Adrenal gland (tissue), 12 donors: ENCODE measurements around the gene ARFGAP3. TPM values are rescaled to one million over a fixed set of nuclear protein-coding genes. Genes with fewer than 3 reads are reported as not detected.
A peak's percentile ranks its signal among the peaks of the same experiment; 100 is the strongest.

Source experiments
- DNase-seq, 7 donors: peaks; one replicate each; pipeline ENCODE4 v3.0.0-alpha.2; 2019 to 2020
- H3K27ac ChIP-seq, 5 donors: fragments of 200-600 bp; sonication (generic) in 4 of 5; 1 replicate in 3 of 5; 2 replicates in 2 of 5; pipeline versions ENCODE4 v1.5.1 to v1.8.0; 2016 to 2020; ENCODE audit warnings: mild to moderate bottlenecking in 1 of 5
- H3K27me3 ChIP-seq: fragments of 200-600 bp; 2 replicates; pipeline ENCODE4 v1.8.0; 2021
- H3K36me3 ChIP-seq, 2 donors: fragments of 200-600 bp; replicated peaks in 1 of 2; 1 replicate in 1 of 2; 2 replicates in 1 of 2; pipeline versions ENCODE4 v1.5.1 to v1.8.0; 2018 to 2022
- H3K4me1 ChIP-seq, 2 donors: fragments of 200-600 bp; replicated peaks in 1 of 2; 1 replicate in 1 of 2; 2 replicates in 1 of 2; pipeline versions ENCODE4 v1.5.1 to v1.8.0; 2018 to 2021
- H3K4me3 ChIP-seq, 4 donors: fragments of 200-600 bp; sonication (generic) in 3 of 4; one replicate each; pipeline ENCODE4 v1.5.1; 2016 to 2018
- H3K9me3 ChIP-seq, 3 donors: fragments of 200-600 bp; sonication (generic) in 1 of 3; replicated peaks in 1 of 3; 1 replicate in 2 of 3; 2 replicates in 1 of 3; pipeline versions ENCODE4 v1.5.1 to v1.8.0; 2016 to 2021
- POLR2A ChIP-seq, 2 donors: fragments of 450-650 bp; IDR thresholded peaks; one replicate each; pipeline ENCODE4 v1.6.1; 2017; ENCODE audit warnings: antibody characterized with exemption in 2 of 2, mild to moderate bottlenecking in 2 of 2, moderate library complexity in 1 of 2
- WGBS, 4 donors: extraction: QIAGEN DNeasy Blood & Tissue Kit in 2 of 4; methylation state at CpG; one replicate each; pipeline versions ENCODE4 v1.1.5 to v1.1.7; 2013 to 2017; 5-methylcytosine and 5-hydroxymethylcytosine counted together
- intact Hi-C, 2 donors: fragments of 100-400 bp; cut with DNase I; formaldehyde crosslinking; loops; one replicate each; pipeline versions ENCODE4 v1.14.1 to v1.15.0; 2022 to 2023
- polyA plus RNA-seq, 3 donors: library from polyadenylated mRNA; stranded (reverse); fragments of 200-250 nt in 2 of 3; fragments of 350-450 nt in 1 of 3; fragmentation: Illumina TruSeq in 1 of 3; extraction: RNeasy Lipid Tissue Mini Kit (QIAGEN cat#74804) in 1 of 3; gene quantifications; one replicate each; pipeline ENCODE4 v1.2.3, GENCODE V29; 2013 to 2014
- total RNA-seq, 9 donors: library from RNA; depleted of rRNA in 4 of 9; stranded (reverse); fragments of >200 nt in 4 of 9; fragments of 120-200 nt in 1 of 9; fragmentation: NEBNext Ultra II Directional in 1 of 9; extraction: Animal tissue kit (Norgen Biotek cat#: 25700) in 1 of 9; gene quantifications; one replicate each; pipeline versions ENCODE4 v1.1.0 to v1.2.4, GENCODE V29; 2013 to 2023
- TF ChIP-seq, protein P1 (sequence below), 6 experiments: fragments of 450-650 bp in 4 of 6; fragments of 200-600 bp in 2 of 6; sonication (generic) in 1 of 6; IDR thresholded peaks; 1 replicate in 5 of 6; 2 replicates in 1 of 6; pipeline versions ENCODE4 v1.5.1 to v1.8.0; 2016 to 2021; ENCODE audit warnings: antibody characterized with exemption in 6 of 6, mild to moderate bottlenecking in 2 of 6, moderate library complexity in 1 of 6
- donor health status: healthy with polysubstance abuse.
- donor health status: Bipolar disorder and iron deficiency.
- donor health status: DM: yes; HTN: yes; CAD: no.
- donor health status: DM: no; HTN: no; CAD: no.
- donor health status: DM: no; HTN: no; CAD: no.
- donor health status: DM: yes; HTN: yes; CAD: no.

The ARFGAP3 gene
- total and polyA plus RNA-seq, 12 donors, result 48.7 to 268 (median 118) TPM

DNA sequence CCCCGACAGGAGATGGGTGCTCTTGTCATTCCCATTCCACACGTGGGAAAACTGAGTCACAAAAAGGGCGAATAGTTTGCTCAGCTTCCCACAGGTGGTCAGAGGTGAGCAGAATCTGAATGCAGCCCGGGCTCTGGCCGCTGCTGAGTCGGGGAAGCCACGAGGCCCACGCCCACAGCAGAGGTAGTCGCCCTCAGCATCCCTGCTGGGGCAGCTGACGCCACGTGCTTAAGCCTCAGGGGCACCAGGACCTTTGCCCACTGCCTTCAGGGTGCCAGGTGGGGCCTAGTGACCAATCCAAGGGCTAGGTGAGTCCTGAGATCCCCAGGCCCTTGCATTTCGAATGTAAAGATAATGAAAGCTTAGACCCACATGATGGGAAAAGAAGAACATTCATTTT, 24.2 kb upstream of the ARFGAP3 start:
- WGBS, 4 donors, result 85 to 93% (median 92%) methylated on average over 5 to 12 of the region's 12 CpGs
- peaks cover 16 to 26% of the 10 kb centered on the region in 2 donors for H3K4me1 ChIP-seq
- no peak for TF ChIP-seq POLR2A (IDR thresholded peaks at IDR 0.05)
- TF ChIP-seq, protein P1, sequence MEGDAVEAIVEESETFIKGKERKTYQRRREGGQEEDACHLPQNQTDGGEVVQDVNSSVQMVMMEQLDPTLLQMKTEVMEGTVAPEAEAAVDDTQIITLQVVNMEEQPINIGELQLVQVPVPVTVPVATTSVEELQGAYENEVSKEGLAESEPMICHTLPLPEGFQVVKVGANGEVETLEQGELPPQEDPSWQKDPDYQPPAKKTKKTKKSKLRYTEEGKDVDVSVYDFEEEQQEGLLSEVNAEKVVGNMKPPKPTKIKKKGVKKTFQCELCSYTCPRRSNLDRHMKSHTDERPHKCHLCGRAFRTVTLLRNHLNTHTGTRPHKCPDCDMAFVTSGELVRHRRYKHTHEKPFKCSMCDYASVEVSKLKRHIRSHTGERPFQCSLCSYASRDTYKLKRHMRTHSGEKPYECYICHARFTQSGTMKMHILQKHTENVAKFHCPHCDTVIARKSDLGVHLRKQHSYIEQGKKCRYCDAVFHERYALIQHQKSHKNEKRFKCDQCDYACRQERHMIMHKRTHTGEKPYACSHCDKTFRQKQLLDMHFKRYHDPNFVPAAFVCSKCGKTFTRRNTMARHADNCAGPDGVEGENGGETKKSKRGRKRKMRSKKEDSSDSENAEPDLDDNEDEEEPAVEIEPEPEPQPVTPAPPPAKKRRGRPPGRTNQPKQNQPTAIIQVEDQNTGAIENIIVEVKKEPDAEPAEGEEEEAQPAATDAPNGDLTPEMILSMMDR (IDR thresholded peaks at IDR 0.05), result no peak
- peak overlapping the region in 3 of 5 donors; percentile 81 to 97 (median 94) for H3K27ac ChIP-seq
- H3K4me3 ChIP-seq, result no peak overlapping the region
- intact Hi-C loops, result loop anchor here in 1 of 2 donors (10.0 kb wide), 1 partner anchor 134 kb away; the partner anchor contains the start of gene PACSIN2
- no peaks in the 10 kb centered on the region for H3K9me3 ChIP-seq
- peaks cover 0 to 93% of the 10 kb centered on the region in 2 donors for H3K36me3 ChIP-seq
- H3K27me3 ChIP-seq, result no peaks in the 10 kb centered on the region
- DNase-seq, result no peak

DNA sequence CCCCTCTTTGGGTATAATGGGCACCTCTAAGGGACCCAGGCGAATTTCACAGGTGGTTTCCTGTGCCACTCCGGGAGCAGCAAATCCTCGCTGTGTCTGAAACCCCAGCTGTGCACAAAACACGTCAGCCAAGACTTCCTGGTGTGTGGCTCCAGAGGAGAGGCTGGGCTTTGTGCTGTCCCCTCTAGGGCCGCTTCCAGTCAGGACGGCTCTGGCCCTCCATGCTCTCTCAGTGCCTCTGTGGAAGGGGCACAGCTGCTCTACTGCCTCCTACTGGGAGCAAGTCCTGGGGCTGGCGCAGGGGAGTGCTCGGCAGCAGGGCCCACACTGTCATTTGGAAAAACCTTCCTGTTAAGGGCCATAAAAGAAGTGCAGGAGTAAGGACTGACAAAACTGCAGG, 23.7 kb upstream of the ARFGAP3 start:
- Histone ChIP-seq H3K27me3 (no peaks in the 10 kb centered on the region), H3K4me3 (no peak overlapping the region), H3K27ac (peak overlapping the region in 3 of 5 donors; percentile 2 to 97 (median 94)), H3K36me3 (peaks cover 0 to 93% of the 10 kb centered on the region in 2 donors), H3K4me1 (peaks cover 16 to 24% of the 10 kb centered on the region in 2 donors), H3K9me3 (no peaks in the 10 kb centered on the region)
- 80 to 96% (median 90%) methylated on average over 2 to 8 of the region's 8 CpGs for WGBS, 4 donors
- intact Hi-C loops, result loop anchor here in 1 of 2 donors (10.0 kb wide), 1 partner anchor 134 kb away; the partner anchor contains the start of gene PACSIN2
- no peak for TF ChIP-seq POLR2A (IDR thresholded peaks at IDR 0.05)
- TF ChIP-seq, protein P1 (IDR thresholded peaks at IDR 0.05), result no peak
- no peak for DNase-seq

DNA sequence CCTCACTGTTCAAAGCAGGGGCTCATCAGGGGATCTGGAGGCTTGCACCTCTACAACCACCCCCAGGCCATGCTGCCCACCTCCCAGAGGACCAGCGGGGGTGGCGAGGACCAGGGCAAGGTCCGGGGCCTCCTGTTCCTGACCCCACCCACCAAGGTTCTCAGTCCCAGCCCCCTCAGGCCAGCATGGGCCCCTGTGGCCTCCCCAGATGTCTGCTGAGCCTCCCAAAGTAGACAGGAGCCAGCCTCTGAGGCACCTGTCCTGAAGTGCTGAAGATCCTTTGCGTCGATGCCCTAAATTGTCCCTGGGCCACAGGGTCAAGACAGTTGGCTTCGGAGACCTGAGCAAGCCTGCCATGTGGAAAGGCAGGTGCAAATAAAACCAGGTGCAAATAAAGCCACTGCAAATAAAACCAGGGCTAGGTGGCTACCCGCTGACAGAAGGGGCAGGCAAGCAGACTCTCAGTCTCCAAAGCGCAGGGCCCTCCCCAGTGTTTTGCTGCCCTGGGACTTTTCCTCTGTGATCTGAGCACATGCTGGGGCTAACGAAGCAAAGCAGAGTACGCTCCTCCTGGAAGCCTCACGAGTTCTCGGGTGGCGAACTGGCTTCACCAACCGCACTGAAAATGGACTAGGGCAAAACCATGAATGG, 22.4 kb upstream of the ARFGAP3 start:
- Histone ChIP-seq H3K4me1 (peaks cover 16 to 22% of the 10 kb centered on the region in 2 donors), H3K36me3 (peaks cover 0 to 93% of the 10 kb centered on the region in 2 donors), H3K4me3 (no peak overlapping the region), H3K27ac (no peak overlapping the region), H3K9me3 (no peaks in the 10 kb centered on the region), H3K27me3 (no peaks in the 10 kb centered on the region)
- WGBS, 4 donors, result 88 to 95% (median 94%) methylated on average over 10 to 14 of the region's 14 CpGs
- TF ChIP-seq, protein P1 (IDR thresholded peaks at IDR 0.05), result no peak
- TF ChIP-seq POLR2A (IDR thresholded peaks at IDR 0.05), result no peak
- no peak for DNase-seq
- intact Hi-C loops, result loop anchor here in 1 of 2 donors (10.0 kb wide), 1 partner anchor 135 kb away; the partner anchor contains the start of gene PACSIN2

DNA sequence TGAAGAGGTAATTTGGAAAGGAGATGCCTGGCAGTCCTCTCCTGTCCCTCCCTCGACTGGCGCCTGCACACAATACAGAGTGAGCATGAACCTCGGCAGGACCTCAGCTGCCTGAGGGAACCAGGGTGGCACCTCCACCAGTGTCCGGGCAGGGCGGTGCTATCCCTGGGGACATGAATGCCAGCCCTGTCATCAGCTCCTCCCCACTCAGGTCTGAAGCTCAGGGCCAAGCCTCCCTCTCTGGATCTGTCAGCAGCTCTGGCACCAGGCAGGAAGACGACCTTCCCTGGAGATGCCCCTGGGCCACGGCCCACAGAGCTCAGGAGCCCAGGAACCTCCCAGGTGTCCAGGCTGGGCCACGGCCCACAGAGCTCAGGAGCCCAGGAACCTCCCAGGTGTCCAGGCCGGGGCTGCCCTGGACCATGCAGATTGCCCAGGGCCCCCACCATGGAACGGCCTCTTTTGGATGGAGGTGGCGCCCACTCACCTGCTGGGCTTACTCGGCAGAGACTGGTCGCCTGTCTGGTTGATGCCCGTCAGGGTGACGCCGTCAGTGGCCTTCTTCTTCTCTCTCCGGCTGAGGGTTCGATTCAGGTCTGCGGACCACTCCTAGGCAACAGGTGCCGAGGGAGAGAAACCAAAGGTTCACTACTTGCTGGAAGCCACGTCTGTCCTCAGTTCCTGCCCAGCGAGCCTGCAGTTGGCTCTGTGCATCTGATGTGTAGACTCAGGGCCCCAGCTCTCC, 21.7 kb upstream of the ARFGAP3 start:
- Histone ChIP-seq H3K4me1 (peaks cover 16 to 21% of the 10 kb centered on the region in 2 donors), H3K27ac (peak overlapping the region in 1 of 5 donors; percentile 49), H3K27me3 (no peaks in the 10 kb centered on the region), H3K9me3 (no peaks in the 10 kb centered on the region), H3K36me3 (peaks cover 0 to 93% of the 10 kb centered on the region in 2 donors), H3K4me3 (no peak overlapping the region)
- no peak for TF ChIP-seq POLR2A (IDR thresholded peaks at IDR 0.05)
- TF ChIP-seq, protein P1 (IDR thresholded peaks at IDR 0.05), result no peak
- intact Hi-C loops, result no loop called here
- 81 to 91% (median 86%) methylated on average over 6 to 22 of the region's 22 CpGs for WGBS, 4 donors
- no peak for DNase-seq
